ENCODE data around the gene CNTN5. TPM values are rescaled to one million over a fixed set of nuclear protein-coding genes. Genes with fewer than 3 reads are reported as not detected.
A peak's percentile ranks its signal among the peaks of the same experiment; 100 is the strongest.

Gene CNTN5
- total and polyA plus RNA-seq, 10 of the 15 experiments (the other 5 are each of a cell fraction or from before 2014, with no cell fraction given), result 0.01 TPM; not detected in 9

DNA sequence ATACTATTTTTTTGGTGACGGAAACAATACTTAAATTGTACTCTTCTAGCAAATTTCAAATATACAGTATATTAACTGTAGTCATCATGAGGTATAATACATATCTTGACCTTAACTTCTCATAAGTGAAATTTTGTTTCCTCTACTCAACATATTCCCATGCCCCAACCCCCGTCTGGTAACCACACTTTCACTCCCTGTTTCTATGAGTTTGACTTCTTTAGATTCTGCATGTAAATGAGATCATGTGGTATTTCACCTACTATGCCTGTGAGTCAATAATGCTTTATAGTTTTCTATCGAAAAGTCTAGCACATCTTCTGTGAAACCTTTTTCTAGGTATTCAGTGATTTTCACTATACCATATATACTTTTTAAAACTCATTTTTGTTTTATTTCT lies 663.2 kb downstream of the CNTN5 start:
- no TSS peak for BruUV-seq (replicated peaks)
- H3K27me3 ChIP-seq (replicated peaks in 1 of 2; ENCODE audit: control insufficient read depth in 2 of 2, insufficient read depth in 2 of 2, low read length in 1 of 2), result no peaks in the 10 kb centered on the region
- no peaks in the 10 kb centered on the region for H3K4me1 ChIP-seq (ENCODE audit: control insufficient read depth, insufficient read depth, low read length)
- POLR2A ChIA-PET, result no interaction called here
- DNase-seq (ENCODE audit: low read depth, low spot score) (peak; percentile 16), FAIRE-seq (no peak), ATAC-seq (peak; percentile 74)
- H4K20me1 ChIP-seq (ENCODE audit: control insufficient read depth, insufficient read depth), result no peaks in the 10 kb centered on the region
- no peaks in the 10 kb centered on the region for H3K9me3 ChIP-seq (replicated peaks; ENCODE audit: control insufficient read depth, insufficient read depth, low read length)
- no peak overlapping the region for H3K4me2 ChIP-seq (ENCODE audit: control insufficient read depth, insufficient read depth)
- H3K79me2 ChIP-seq (ENCODE audit: control insufficient read depth, insufficient read depth, low read length), result no peaks in the 10 kb centered on the region
- SMC1A ChIA-PET (ENCODE audit: uncharacterized antibody, unreplicated experiment), result no interaction called here
- H3K36me3 ChIP-seq (ENCODE audit: control insufficient read depth in 2 of 2, insufficient read depth in 2 of 2, low read length in 1 of 2), result no peaks in the 10 kb centered on the region
- WGBS (ENCODE audit: insufficient coverage, insufficient replicate concordance, low lambda C conversion rate, missing lambda C conversion rate), result 51% methylated on average over 3 of the region's 3 CpGs
- H3K4me3 ChIP-seq, result no peak overlapping the region
- in situ Hi-C loops (cut with MboI) (no loop called here), intact Hi-C loops (cut with micrococcal nuclease; ENCODE audit: unreplicated experiment) (no loop called here)
- H2AFZ ChIP-seq (ENCODE audit: control insufficient read depth, low read depth, low read length), result no peak overlapping the region
- H3K27ac ChIP-seq (ENCODE audit: control insufficient read depth, insufficient read depth), result no peak overlapping the region
- RAD21 ChIA-PET (ENCODE audit: unreplicated experiment), result no interaction called here
- CTCF ChIA-PET, result no interaction called here
- H3K9ac ChIP-seq (ENCODE audit: control insufficient read depth, insufficient read depth, low read length), result no peak overlapping the region
- TF ChIP-seq CREB1 (IDR thresholded peaks at IDR 0.05; ENCODE audit: low read depth) (no peak), BMI1 (IDR thresholded peaks at IDR 0.05; ENCODE audit: borderline replicate concordance) (no peak), NFYB (IDR thresholded peaks at IDR 0.05; ENCODE audit: insufficient read depth, low read depth, low read length) (no peak), RELB (IDR thresholded peaks at IDR 0.05; ENCODE audit: low read depth) (no peak), BACH1 (IDR thresholded peaks at IDR 0.05; ENCODE audit: borderline replicate concordance) (no peak), MTA3 (IDR thresholded peaks at IDR 0.05; ENCODE audit: borderline replicate concordance, low read length) (no peak), KAT2A (conservative IDR thresholded peaks at IDR 0.05; ENCODE audit: control insufficient read depth, low read depth, low read length) (no peak), ETV6 (conservative IDR thresholded peaks at IDR 0.05 in 1 of 2, IDR thresholded peaks at IDR 0.05 in 1 of 2; ENCODE audit: borderline replicate concordance in 1 of 2, low read depth in 1 of 2) (no peak), SUZ12 (IDR thresholded peaks at IDR 0.05; ENCODE audit: unreplicated experiment) (no peak), MEF2A (IDR thresholded peaks at IDR 0.05; ENCODE audit: insufficient read depth, low read depth, low read length) (no peak), IKZF2 (IDR thresholded peaks at IDR 0.05) (peak in 1 of 2 experiments; percentile 58; a peak in 2 of 4 replicates), PBX3 (IDR thresholded peaks at IDR 0.05; ENCODE audit: insufficient replicate concordance, low read depth, low read length) (no peak), JUND (IDR thresholded peaks at IDR 0.05; ENCODE audit: low read depth, low read length) (no peak), TCF3 (IDR thresholded peaks at IDR 0.05; ENCODE audit: borderline replicate concordance, insufficient read depth, low read depth, low read length) (no peak)
- TF ChIP-seq, protein P1, sequence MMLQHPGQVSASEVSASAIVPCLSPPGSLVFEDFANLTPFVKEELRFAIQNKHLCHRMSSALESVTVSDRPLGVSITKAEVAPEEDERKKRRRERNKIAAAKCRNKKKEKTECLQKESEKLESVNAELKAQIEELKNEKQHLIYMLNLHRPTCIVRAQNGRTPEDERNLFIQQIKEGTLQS (IDR thresholded peaks at IDR 0.05; ENCODE audit: borderline replicate concordance, extremely low read depth, low read depth, low read length), result no peak
- TF ChIP-seq, protein P2, sequence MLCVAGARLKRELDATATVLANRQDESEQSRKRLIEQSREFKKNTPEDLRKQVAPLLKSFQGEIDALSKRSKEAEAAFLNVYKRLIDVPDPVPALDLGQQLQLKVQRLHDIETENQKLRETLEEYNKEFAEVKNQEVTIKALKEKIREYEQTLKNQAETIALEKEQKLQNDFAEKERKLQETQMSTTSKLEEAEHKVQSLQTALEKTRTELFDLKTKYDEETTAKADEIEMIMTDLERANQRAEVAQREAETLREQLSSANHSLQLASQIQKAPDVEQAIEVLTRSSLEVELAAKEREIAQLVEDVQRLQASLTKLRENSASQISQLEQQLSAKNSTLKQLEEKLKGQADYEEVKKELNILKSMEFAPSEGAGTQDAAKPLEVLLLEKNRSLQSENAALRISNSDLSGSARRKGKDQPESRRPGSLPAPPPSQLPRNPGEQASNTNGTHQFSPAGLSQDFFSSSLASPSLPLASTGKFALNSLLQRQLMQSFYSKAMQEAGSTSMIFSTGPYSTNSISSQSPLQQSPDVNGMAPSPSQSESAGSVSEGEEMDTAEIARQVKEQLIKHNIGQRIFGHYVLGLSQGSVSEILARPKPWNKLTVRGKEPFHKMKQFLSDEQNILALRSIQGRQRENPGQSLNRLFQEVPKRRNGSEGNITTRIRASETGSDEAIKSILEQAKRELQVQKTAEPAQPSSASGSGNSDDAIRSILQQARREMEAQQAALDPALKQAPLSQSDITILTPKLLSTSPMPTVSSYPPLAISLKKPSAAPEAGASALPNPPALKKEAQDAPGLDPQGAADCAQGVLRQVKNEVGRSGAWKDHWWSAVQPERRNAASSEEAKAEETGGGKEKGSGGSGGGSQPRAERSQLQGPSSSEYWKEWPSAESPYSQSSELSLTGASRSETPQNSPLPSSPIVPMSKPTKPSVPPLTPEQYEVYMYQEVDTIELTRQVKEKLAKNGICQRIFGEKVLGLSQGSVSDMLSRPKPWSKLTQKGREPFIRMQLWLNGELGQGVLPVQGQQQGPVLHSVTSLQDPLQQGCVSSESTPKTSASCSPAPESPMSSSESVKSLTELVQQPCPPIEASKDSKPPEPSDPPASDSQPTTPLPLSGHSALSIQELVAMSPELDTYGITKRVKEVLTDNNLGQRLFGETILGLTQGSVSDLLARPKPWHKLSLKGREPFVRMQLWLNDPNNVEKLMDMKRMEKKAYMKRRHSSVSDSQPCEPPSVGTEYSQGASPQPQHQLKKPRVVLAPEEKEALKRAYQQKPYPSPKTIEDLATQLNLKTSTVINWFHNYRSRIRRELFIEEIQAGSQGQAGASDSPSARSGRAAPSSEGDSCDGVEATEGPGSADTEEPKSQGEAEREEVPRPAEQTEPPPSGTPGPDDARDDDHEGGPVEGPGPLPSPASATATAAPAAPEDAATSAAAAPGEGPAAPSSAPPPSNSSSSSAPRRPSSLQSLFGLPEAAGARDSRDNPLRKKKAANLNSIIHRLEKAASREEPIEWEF (IDR thresholded peaks at IDR 0.05; ENCODE audit: insufficient replicate concordance, low read depth, low read length), result no peak
